Immature natural killer cell (primary cell): ENCODE results near the gene CC2D1B. TPM values are rescaled to one million over a fixed set of nuclear protein-coding genes. Genes with fewer than 3 reads are reported as not detected.
A peak's percentile ranks its signal among the peaks of the same experiment; 100 is the strongest.

ENCODE experiments used
- DNase-seq, 3 donors: peaks; one replicate each; pipeline ENCODE4 v3.0.0; 2022; ENCODE audit warnings: mixed read lengths in 1 of 3
- H3K27ac Mint-ChIP-seq, 6 donors: one replicate each; pipeline ENCODE4 v1.8.0; 2020; ENCODE audit warnings: mixed read lengths in 6 of 6, mild to moderate bottlenecking in 5 of 6, inconsistent platforms in 4 of 6, moderate library complexity in 3 of 6
- H3K27me3 Mint-ChIP-seq, 3 donors: one replicate each; pipeline ENCODE4 v1.8.0; 2020 to 2021; ENCODE audit warnings: low read depth in 3 of 3, mild to moderate bottlenecking in 3 of 3, mixed read lengths in 3 of 3, moderate library complexity in 3 of 3, inconsistent platforms in 1 of 3
- H3K36me3 Mint-ChIP-seq, 3 donors: one replicate each; pipeline ENCODE4 v1.8.0; 2020; ENCODE audit warnings: mixed read lengths in 3 of 3, inconsistent platforms in 2 of 3, mild to moderate bottlenecking in 2 of 3
- H3K4me1 Mint-ChIP-seq, 2 donors: one replicate each; pipeline ENCODE4 v1.8.0; 2020; ENCODE audit warnings: inconsistent platforms in 2 of 2, mild to moderate bottlenecking in 2 of 2, mixed read lengths in 2 of 2, moderate library complexity in 1 of 2
- H3K4me3 Mint-ChIP-seq, 5 donors: one replicate each; pipeline ENCODE4 v1.8.0; 2020; ENCODE audit warnings: mild to moderate bottlenecking in 5 of 5, mixed read lengths in 5 of 5, inconsistent platforms in 3 of 5, moderate library complexity in 3 of 5
- H3K9me3 Mint-ChIP-seq, 6 donors: one replicate each; pipeline ENCODE4 v1.8.0; 2020; ENCODE audit warnings: mild to moderate bottlenecking in 6 of 6, mixed read lengths in 6 of 6, inconsistent platforms in 4 of 6, moderate library complexity in 3 of 6
- polyA plus RNA-seq, 3 donors: library from polyadenylated mRNA; unstranded; fragments of 300-500 nt; fragmentation: Illumina TruSeq; gene quantifications; one replicate each; pipeline ENCODE4 v1.2.3, GENCODE V29; 2021

Gene CC2D1B
- polyA plus RNA-seq, 3 donors from 2014 or later = 4.6 to 15.5 (median 4.8) TPM

- Mint-ChIP-seq H3K4me1 (peaks cover 27 to 39% of the 10 kb centered on the region in 2 donors), H3K27me3 (peaks cover 13 to 24% (median 19%) of the 10 kb centered on the region in 3 donors), H3K36me3 (peaks cover 0 to 1% (median 0%) of the 10 kb centered on the region in 3 donors), H3K4me3 (peak overlapping the region; percentile 18 to 68 (median 57)), H3K9me3 (no peaks in the 10 kb centered on the region), H3K27ac (no peak overlapping the region)
- DNase-seq = peak; percentile 15 to 37 (median 21)
Observed at GRCh38 chr1:52368383-52369172, 2.6 kb upstream of the CC2D1B start.

GRCh38 chr1:52367272-52367671 lies 1.3 kb upstream of the CC2D1B start:
- Mint-ChIP-seq H3K4me1 (peaks cover 28 to 48% of the 10 kb centered on the region in 2 donors), H3K27ac (peak overlapping the region in 2 of 6 donors; percentile 7 to 56), H3K4me3 (peak overlapping the region in 3 of 5 donors; percentile 15 to 60 (median 31)), H3K9me3 (no peaks in the 10 kb centered on the region), H3K27me3 (peaks cover 13 to 24% (median 19%) of the 10 kb centered on the region in 3 donors), H3K36me3 (no peaks in the 10 kb centered on the region)
- no peak for DNase-seq

GRCh38 chr1:52366517-52366827 lies 467 bp upstream of the CC2D1B start:
- H3K4me3 Mint-ChIP-seq = peak overlapping the region; percentile 90 to 97 (median 96)
- H3K27me3 Mint-ChIP-seq = peaks cover 13 to 24% (median 19%) of the 10 kb centered on the region in 3 donors
- peaks cover 33 to 49% of the 10 kb centered on the region in 2 donors for H3K4me1 Mint-ChIP-seq
- H3K36me3 Mint-ChIP-seq = peaks cover 4 to 5% (median 4%) of the 10 kb centered on the region in 3 donors
- H3K9me3 Mint-ChIP-seq = no peaks in the 10 kb centered on the region
- H3K27ac Mint-ChIP-seq = peak overlapping the region; percentile 65 to 99 (median 86)
- DNase-seq = no peak

GRCh38 chr1:52365071-52365745 lies 797 bp downstream of the CC2D1B start:
- H3K36me3 Mint-ChIP-seq = peaks cover 5 to 13% (median 6%) of the 10 kb centered on the region in 3 donors
- DNase-seq = peak in 1 of 3 donors; percentile 13
- H3K4me3 Mint-ChIP-seq = peak overlapping the region; percentile 90 to 97 (median 96)
- H3K27me3 Mint-ChIP-seq = peaks cover 13 to 24% (median 19%) of the 10 kb centered on the region in 3 donors
- peaks cover 33 to 49% of the 10 kb centered on the region in 2 donors for H3K4me1 Mint-ChIP-seq
- peaks cover 0 to 1% (median 0%) of the 10 kb centered on the region in 6 donors for H3K9me3 Mint-ChIP-seq
- peak overlapping the region; percentile 94 to 99 (median 97) for H3K27ac Mint-ChIP-seq

GRCh38 chr1:52364235-52364839 lies 1.7 kb downstream of the CC2D1B start:
- DNase-seq = no peak

GRCh38 chr1:52360595-52360968 lies 5.4 kb downstream of the CC2D1B start:
- Mint-ChIP-seq H3K4me1 (peaks cover 24 to 30% of the 10 kb centered on the region in 2 donors), H3K4me3 (no peak overlapping the region), H3K36me3 (peaks cover 6 to 40% (median 19%) of the 10 kb centered on the region in 3 donors), H3K9me3 (peaks cover 0 to 1% (median 0%) of the 10 kb centered on the region in 6 donors), H3K27ac (no peak overlapping the region), H3K27me3 (peaks cover 5 to 7% (median 5%) of the 10 kb centered on the region in 3 donors)
- DNase-seq = no peak

More at GRCh38 chr1:52364235-52364839, 1.7 kb downstream of the CC2D1B start:
- peaks cover 33 to 49% of the 10 kb centered on the region in 2 donors for H3K4me1 Mint-ChIP-seq
- peak overlapping the region; percentile 90 to 97 (median 96) for H3K4me3 Mint-ChIP-seq
- H3K27me3 Mint-ChIP-seq = peaks cover 11 to 24% (median 19%) of the 10 kb centered on the region in 3 donors
- H3K27ac Mint-ChIP-seq = peak overlapping the region; percentile 72 to 99 (median 97)
- H3K36me3 Mint-ChIP-seq = peaks cover 5 to 16% (median 6%) of the 10 kb centered on the region in 3 donors
- H3K9me3 Mint-ChIP-seq = peaks cover 0 to 1% (median 0%) of the 10 kb centered on the region in 6 donors

- peaks cover 6 to 46% (median 22%) of the 10 kb centered on the region in 3 donors for H3K36me3 Mint-ChIP-seq
- H3K9me3 Mint-ChIP-seq = peaks cover 0 to 1% (median 0%) of the 10 kb centered on the region in 6 donors
- H3K27me3 Mint-ChIP-seq = peaks cover 0 to under 1% (median 0%) of the 10 kb centered on the region in 3 donors
- H3K4me1 Mint-ChIP-seq = peaks cover 18 to 23% of the 10 kb centered on the region in 2 donors
- DNase-seq = no peak
- no peak overlapping the region for H3K27ac Mint-ChIP-seq
- no peak overlapping the region for H3K4me3 Mint-ChIP-seq
Observed at GRCh38 chr1:52359676-52360594, 6.1 kb downstream of the CC2D1B start.

- Mint-ChIP-seq H3K9me3 (peaks cover 0 to 1% (median 0%) of the 10 kb centered on the region in 6 donors), H3K27me3 (no peaks in the 10 kb centered on the region), H3K4me3 (no peak overlapping the region), H3K4me1 (peaks cover 8 to 14% of the 10 kb centered on the region in 2 donors), H3K27ac (peak overlapping the region in 1 of 6 donors; percentile 76), H3K36me3 (peaks cover 6 to 56% (median 23%) of the 10 kb centered on the region in 3 donors)
- no peak for DNase-seq
Observed at GRCh38 chr1:52358851-52359497, 7.0 kb downstream of the CC2D1B start.

- Mint-ChIP-seq H3K36me3 (peaks cover 10 to 65% (median 31%) of the 10 kb centered on the region in 3 donors), H3K27me3 (peaks cover 0 to 2% (median 0%) of the 10 kb centered on the region in 3 donors), H3K4me1 (peaks cover 3 to 5% of the 10 kb centered on the region in 2 donors), H3K4me3 (no peak overlapping the region), H3K9me3 (peaks cover 0 to 1% (median 0%) of the 10 kb centered on the region in 6 donors), H3K27ac (peak overlapping the region in 1 of 6 donors; percentile 65)
- no peak for DNase-seq
Observed at GRCh38 chr1:52357397-52357796, 8.6 kb downstream of the CC2D1B start.

GRCh38 chr1:52356818-52357355 lies 9.1 kb downstream of the CC2D1B start:
- H3K9me3 Mint-ChIP-seq = peaks cover 0 to 1% (median 0%) of the 10 kb centered on the region in 6 donors
- H3K27me3 Mint-ChIP-seq = peaks cover 0 to 2% (median 0%) of the 10 kb centered on the region in 3 donors
- peaks cover 0 to 3% of the 10 kb centered on the region in 2 donors for H3K4me1 Mint-ChIP-seq
- peaks cover 9 to 65% (median 31%) of the 10 kb centered on the region in 3 donors for H3K36me3 Mint-ChIP-seq
- H3K27ac Mint-ChIP-seq = peak overlapping the region in 2 of 6 donors; percentile 57 to 65
- no peak for DNase-seq
- no peak overlapping the region for H3K4me3 Mint-ChIP-seq

- Mint-ChIP-seq H3K36me3 (peaks cover 4 to 55% (median 26%) of the 10 kb centered on the region in 3 donors), H3K4me1 (no peaks in the 10 kb centered on the region), H3K27ac (peak overlapping the region in 1 of 6 donors; percentile 2), H3K9me3 (peaks cover 0 to under 1% (median 0%) of the 10 kb centered on the region in 6 donors), H3K4me3 (no peak overlapping the region), H3K27me3 (peaks cover 0 to 2% (median 0%) of the 10 kb centered on the region in 3 donors)
- no peak for DNase-seq
Observed at GRCh38 chr1:52355847-52356505, 10.0 kb downstream of the CC2D1B start.
